Ureter (tissue), 1 donor: ENCODE measurements around the gene FAM20C. TPM values are rescaled to one million over a fixed set of nuclear protein-coding genes. Genes with fewer than 3 reads are reported as not detected.
"Not testable (repeated sequence)": the region's sequence is repeated elsewhere in the genome, so short reads cannot be mapped to it uniquely, and the experiment has no call there.

Experiments
- DNase-seq: peaks from one replicate; pipeline ENCODE4 v3.0.0-alpha.2; 2020; ENCODE audit warnings: low spot score
- total RNA-seq: library from RNA; stranded (reverse); gene quantifications from one replicate; pipeline ENCODE4 v1.2.4, GENCODE V29; 2023
- donor health status: DM: yes; HTN: yes; CAD: no.

The FAM20C gene
- total RNA-seq, 1 donor from 2014 or later = 33.8 TPM

GRCh38 chr7:242826-243579, 50.6 kb downstream of the FAM20C start:
- DNase-seq = not testable (repeated sequence)

- not testable (repeated sequence) for DNase-seq
These were observed 51.2 kb downstream of the FAM20C start for GRCh38 chr7:243580-243978.

DNA sequence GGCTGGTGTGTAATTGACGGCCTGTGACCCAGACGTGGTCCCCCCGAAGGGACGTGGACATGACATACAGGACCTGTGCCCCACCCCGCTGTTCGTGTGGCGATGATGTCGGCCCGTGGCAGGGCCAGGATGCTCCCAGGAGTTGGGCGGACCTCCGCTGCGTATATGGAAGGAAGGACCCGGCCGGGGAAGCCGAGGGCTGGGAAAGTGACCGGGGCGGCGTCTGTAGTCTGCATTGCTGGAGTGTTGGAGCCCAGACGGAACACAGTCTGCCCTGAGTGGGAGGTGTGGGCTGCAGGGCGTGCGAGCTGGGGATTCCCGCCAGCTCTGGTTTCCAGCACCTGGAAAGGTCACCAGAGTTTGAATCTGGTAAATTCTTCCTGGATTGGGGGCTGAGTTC, 52.6 kb downstream of the FAM20C start:
- DNase-seq = no peak

DNA sequence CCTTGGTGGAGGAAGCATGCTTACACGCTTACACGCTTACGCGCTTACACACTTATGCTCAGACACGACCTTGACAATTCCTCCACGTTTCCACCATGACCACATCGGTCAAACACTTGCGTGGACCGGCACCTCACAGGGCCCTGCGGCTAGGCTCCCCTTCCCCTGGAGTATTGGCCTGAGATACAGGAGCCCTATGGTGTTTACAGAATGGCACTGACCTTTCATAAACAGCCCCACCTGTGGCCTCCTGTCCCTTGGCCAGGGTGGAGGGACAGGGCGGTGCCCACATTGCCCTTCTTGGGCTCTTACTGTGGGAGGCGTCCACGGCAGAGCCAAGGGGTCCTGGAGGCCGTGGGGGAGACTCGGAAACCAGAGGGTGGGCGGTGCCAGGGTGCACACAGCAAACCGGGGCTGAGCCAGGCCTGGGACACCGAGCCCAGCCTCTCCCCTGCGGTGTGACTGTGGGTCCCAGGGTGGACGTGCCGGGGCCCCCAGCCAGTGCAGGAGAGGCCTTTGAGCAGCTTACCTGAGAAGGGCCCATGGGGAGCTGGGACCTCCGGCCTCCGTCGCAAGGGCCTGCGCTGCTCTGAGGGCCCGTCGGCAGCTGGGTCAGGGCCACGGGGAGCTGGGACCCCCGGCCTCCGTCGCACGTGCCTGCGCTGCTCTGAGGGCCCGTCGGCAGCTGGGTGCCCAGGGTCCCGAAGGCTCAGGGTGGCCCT, 53.4 kb downstream of the FAM20C start:
- no peak for DNase-seq

- DNase-seq = no peak
These were observed 54.1 kb downstream of the FAM20C start for GRCh38 chr7:246451-246850.

GRCh38 chr7:247181-247580, 54.8 kb downstream of the FAM20C start:
- DNase-seq = no peak

- no peak for DNase-seq
These were observed 55.3 kb downstream of the FAM20C start for GRCh38 chr7:247636-248035.

GRCh38 chr7:248732-249435, 56.5 kb downstream of the FAM20C start:
- DNase-seq = no peak

GRCh38 chr7:249989-250388, 57.6 kb downstream of the FAM20C start:
- DNase-seq = no peak

- DNase-seq = no peak
These were observed 58.2 kb downstream of the FAM20C start for GRCh38 chr7:250523-250922.

GRCh38 chr7:251005-251404, 58.6 kb downstream of the FAM20C start:
- no peak for DNase-seq

DNA sequence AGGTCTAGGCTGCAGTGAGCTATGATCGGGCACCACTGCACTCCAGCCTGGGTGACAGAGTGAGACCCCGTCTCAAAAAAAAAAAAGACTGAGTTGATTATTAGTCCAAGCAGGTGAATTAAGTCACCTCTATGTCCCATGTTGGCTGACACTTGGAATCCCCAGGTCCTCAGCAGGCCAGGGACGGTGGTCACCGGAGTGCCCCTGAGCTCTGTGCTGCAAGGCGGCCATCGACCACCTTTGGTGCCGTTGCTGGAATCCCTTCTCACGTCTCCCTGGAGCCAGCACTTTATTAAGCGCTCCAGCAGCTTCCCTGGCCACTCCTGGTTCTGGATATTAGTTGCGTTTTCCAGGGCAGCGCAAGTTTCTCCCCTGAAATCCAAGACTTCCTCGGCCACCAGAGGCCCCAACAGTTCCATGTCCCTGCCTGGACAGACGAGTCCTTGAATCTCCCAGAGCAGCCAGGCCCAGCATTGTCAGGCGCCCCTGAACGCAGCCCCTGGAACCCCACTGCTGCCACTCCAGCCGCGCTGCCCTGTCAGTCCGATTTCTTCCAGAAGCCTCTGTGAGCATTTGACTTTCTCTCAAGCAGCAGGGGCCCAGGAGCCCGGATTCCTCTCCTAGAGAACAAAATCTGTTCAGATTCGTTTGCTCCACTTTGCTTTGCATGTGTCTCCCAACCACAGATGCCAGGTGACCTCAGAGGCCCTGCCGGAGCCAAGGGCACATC, 59.2 kb downstream of the FAM20C start:
- no peak for DNase-seq

GRCh38 chr7:252216-252965, 60.0 kb downstream of the FAM20C start:
- no peak for DNase-seq

DNA sequence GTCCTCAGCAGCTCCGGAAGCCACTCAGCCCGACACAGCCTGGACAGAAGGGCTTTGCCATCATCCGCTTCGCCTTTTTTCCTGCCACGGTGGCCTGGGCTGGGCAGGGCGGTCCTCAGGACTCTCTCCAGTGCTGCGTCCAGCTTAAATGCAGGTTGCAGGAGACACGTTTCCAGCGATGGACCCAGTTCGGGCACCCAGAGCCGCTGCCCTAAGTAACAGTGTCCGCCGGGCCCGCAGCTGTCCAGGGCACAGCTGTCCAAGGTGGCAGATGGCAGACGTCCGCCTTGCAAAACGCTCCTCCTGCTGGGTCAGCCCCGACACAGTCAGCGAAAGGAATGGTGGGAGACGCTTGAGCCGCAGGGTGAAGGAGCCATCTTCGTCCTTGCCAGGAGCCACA, 60.6 kb downstream of the FAM20C start:
- DNase-seq = no peak

DNA sequence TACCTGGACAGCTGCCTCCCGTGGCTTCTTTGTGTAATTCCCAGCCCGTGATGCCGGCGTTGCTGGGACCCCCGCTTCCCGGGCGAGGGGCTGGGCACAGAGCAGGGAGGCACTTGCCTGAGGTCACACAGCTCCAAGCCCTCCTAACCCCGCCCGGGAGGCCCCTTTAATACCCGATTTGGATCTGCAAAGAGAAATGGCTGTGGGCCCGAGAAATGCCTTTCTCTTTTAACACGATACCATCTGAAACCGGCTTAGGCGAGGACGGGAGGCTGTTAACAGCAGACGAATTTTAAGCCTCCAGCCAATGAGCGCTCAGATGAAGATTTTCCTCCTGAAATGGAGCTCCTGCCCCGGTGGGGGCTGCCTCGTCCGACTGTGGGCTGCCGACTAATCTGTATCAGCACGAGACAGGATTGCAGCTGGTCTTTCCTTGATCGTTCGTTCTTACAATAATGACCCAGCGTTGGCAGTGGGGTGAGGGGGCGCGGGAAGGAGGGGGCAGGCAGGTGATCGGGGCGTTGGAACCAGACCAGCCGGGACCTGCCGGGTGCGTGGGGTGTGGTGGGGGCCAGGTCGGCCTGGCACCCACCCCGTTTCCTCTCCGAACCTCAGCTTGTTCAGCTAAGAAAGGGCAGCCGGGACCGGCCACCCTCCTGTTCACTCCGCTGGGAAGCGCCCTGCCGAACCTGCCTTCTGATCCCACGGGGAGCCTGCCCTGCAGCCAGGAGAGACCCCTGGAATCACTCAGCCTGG, 61.4 kb downstream of the FAM20C start:
- no peak for DNase-seq

GRCh38 chr7:254337-255037, 62.1 kb downstream of the FAM20C start:
- DNase-seq = no peak

- DNase-seq = no peak
These were observed 62.7 kb downstream of the FAM20C start for GRCh38 chr7:255038-255435.

DNA sequence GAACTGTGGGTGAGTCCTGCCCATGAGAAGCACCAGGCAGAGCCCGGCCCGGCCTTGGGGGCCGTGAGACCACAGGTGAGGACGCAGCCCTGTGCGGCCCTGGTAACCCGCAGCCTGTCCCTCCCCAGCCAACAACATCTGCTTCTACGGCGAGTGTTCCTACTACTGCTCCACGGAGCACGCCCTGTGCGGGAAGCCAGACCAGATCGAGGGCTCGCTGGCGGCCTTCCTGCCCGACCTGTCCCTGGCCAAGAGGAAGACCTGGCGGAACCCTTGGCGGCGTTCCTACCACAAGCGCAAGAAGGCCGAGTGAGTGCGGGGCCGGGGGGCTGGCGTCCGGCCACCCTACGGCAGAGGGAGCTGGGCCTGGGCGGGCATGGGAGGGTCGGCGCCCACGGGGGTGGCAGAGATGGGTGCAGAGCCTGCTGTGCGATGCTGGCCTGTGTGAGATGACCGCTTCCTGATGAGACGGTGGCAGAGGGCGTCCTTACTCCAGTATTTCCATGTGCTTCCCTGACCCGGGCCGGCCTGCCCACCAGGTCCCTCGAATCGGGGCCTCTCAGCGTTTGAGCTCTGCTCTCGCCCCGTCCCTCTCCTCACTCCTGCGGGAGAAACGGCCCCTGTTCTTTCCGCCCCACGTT, 63.5 kb downstream of the FAM20C start:
- DNase-seq = no peak

- no peak for DNase-seq
These were observed 64.1 kb downstream of the FAM20C start for GRCh38 chr7:256461-256940.
